GM12864 (cell line): Measurements from ENCODE around the gene CDH4.

ENCODE experiments used
- DNase-seq: peaks from one replicate; pipeline ENCODE4 v3.0.0-alpha.2; 2011; ENCODE audit warnings: low read depth
- H3K4me3 ChIP-seq: 2 replicates; pipeline ENCODE4 v1.5.1; 2011; ENCODE audit warnings: mild to moderate bottlenecking, low read depth, low read length, control low read depth
- CTCF ChIP-seq: IDR thresholded peaks from 2 replicates; pipeline ENCODE4 v1.5.1; 2011; ENCODE audit warnings: low read depth, mild to moderate bottlenecking, moderate library complexity, low read length, control low read depth, inconsistent platforms; ENCODE audit errors: missing control alignments

Gene CDH4

GRCh38 chr20:61656198-61656597 lies 404.1 kb downstream of the CDH4 start:
- H3K4me3 ChIP-seq: no peak overlapping the region
- DNase-seq: no peak
- TF ChIP-seq CTCF: no peak

- no peak for TF ChIP-seq CTCF
- H3K4me3 ChIP-seq: no peak overlapping the region
- DNase-seq: no peak
Measured at GRCh38 chr20:61657721-61658377, 405.8 kb downstream of the CDH4 start.

GRCh38 chr20:61658563-61658962 lies 406.5 kb downstream of the CDH4 start:
- TF ChIP-seq CTCF: no peak
- no peak overlapping the region for H3K4me3 ChIP-seq
- no peak for DNase-seq

GRCh38 chr20:61659246-61659993 lies 407.4 kb downstream of the CDH4 start:
- no peak overlapping the region for H3K4me3 ChIP-seq
- DNase-seq: no peak
- no peak for TF ChIP-seq CTCF

- DNase-seq: no peak
- H3K4me3 ChIP-seq: no peak overlapping the region
- no peak for TF ChIP-seq CTCF
Measured at GRCh38 chr20:61659994-61660346, 407.9 kb downstream of the CDH4 start.

DNA sequence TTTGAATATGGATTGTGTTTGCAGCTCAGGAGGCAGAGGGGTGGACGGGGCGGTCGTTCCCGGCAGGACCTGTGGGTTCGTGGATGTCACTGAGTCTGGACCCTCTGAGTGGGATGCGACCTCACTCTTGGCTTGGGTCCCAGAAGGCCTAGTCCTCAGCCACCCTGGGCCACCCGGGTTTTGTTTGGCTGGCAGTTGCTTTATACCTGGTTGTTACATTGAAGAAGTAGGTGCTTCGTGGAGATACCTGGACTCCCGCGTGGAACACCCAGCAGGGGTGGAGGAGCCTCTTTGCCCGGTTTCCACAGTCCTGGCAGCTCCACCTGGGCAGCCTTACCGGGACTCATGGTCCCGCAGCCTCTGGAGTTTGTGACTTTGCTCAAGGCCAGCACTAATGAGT lies 408.5 kb downstream of the CDH4 start:
- H3K4me3 ChIP-seq: no peak overlapping the region
- DNase-seq: no peak
- no peak for TF ChIP-seq CTCF

DNA sequence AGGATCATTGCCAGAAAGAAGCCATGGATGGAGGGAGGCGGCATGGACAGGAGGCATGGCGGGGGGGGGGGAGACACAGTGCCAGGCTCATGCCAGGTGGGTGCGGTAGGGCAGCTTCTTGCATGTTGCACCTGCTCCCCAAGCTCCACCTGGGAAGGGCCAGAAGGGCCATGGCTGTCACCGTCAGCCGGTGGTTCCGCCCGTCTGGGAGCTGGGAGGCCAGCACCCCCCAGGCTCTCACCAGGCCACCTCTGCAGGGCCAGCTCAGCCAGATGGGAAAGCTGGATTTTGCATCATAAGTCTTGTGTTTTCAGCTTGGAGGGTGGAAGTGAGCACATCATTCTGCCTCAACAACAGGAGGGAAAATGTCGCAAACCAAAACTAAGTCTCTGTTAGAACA lies 409.0 kb downstream of the CDH4 start:
- DNase-seq: no peak
- no peak overlapping the region for H3K4me3 ChIP-seq
- TF ChIP-seq CTCF: no peak
